Hematopoietic multipotent progenitor cell treated with erythropoietin and hydrocortisone succinate and interleukin-3 and kit ligand, for 4 days (in vitro differentiated cells): ENCODE measurements around the gene CCR3.
"Not testable (repeated sequence)": the region's sequence is repeated elsewhere in the genome, so short reads cannot be mapped to it uniquely, and the experiment has no call there.

Experiments used
- DNase-seq: peaks from one replicate; pipeline ENCODE4 v3.0.0-alpha.2; 2015

CCR3 gene

DNA sequence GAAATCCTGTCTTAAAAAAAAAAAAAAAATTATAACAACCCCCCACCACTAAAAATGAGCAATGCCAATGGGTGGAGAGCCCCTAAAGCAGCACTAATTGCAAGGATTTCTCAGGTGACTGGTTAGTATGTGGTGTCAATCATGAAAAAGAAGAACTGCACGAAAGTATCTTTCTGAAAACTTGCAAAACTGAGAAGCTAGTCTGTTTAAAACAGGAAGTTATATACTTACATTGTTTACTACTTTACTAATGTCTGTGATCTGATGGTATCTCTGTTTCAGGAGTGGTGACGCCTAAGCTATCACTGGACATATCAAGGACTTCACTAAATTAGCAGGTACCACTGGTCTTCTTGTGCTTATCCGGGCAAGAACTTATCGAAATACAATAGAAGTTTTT is at the start of gene CCR3:
Gene CCR3 (plus strand): TSS at position 341 of the 400 bp plus-strand sequence. CDS start 22,699 bp downstream, outside the sequence.
- DNase-seq = peak; percentile 68

- no peak for DNase-seq
Measured at GRCh38 chr3:46192939-46193338, 49.3 kb upstream of the CCR3 start.

DNA sequence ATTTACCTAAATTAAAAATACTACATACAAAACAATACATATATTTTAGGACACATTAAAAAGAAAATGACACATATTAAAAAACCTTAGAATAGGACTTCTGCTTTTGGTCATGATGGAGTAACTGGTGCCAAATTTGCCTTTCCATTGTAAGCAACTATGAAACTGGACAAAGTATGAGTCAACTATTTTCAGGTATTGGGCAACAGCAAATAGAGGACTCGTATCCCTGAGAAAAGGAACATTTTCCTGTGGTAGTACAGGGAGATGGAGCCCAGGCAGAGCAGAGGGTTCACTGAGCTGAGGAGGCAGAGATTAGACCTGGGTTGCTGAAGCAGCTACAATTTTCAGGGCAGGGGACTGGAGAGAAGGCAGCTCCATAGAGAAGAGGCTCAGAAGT is 48.8 kb upstream of the CCR3 start:
- DNase-seq = peak; percentile 25

DNA sequence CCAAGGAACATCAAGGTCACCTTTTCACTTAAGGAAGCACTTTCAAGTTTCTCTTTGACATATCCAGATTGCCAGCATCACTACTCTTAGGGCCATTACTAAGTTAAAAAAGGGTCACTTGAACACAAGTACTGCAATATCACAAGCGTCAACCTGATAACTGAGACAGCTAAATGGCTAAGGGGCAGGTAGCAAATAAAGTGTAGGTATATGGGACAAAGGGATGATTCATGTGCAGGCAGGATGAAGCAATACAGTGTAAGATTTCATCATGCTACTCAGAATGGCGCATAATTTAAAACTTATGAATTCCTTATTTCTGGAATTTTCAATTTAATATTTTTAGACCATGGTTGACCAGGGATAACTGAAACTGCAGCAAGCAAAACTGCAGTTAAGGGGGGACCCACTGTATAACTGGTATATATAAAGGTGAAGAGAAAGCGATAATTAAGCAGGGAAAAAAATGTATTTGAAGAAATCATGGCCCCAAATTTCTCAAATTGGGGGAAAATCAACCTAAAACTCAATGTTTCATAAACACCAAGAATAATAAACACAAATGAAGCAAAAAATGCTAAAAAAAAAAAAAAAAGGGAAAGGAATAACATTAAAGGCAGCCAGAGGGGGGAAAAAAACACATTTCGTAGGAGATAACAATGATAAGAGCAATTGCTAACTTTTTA is 47.2 kb upstream of the CCR3 start:
- DNase-seq = no peak

DNA sequence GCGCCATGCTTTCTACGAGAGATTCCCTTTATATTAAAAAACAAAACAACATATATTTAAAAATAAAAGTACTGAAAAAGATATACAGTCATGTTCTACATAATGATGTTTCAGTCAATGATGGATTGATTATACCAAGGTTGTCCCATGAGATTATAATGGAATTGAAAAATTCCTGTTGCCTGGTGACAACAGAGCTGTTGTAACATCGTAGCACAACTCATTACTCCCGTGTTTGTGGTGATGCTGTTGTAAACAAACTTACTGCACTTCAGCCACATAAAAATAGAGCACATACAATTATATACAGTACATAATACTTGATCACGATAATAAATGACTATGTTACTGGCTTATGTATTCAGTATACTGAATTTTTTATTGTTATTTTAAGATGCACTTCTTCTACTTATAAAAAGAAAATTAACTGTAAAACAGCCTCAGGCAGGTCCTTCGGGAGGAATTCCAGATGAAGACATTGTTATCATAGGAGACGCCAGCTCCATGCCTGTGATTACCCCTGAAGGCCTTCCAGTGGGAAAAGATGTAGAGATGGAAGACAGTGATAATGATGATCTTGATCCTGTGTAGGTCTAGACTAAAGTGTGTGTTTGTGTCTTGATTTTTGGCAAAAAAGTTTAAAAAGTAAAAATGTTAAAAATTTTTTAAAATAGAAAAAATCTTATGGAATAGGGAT is 45.9 kb upstream of the CCR3 start:
- no peak for DNase-seq

- no peak for DNase-seq
Measured at GRCh38 chr3:46200211-46200610, 42.0 kb upstream of the CCR3 start.

GRCh38 chr3:46200790-46201189 is 41.5 kb upstream of the CCR3 start:
- DNase-seq = no peak

DNA sequence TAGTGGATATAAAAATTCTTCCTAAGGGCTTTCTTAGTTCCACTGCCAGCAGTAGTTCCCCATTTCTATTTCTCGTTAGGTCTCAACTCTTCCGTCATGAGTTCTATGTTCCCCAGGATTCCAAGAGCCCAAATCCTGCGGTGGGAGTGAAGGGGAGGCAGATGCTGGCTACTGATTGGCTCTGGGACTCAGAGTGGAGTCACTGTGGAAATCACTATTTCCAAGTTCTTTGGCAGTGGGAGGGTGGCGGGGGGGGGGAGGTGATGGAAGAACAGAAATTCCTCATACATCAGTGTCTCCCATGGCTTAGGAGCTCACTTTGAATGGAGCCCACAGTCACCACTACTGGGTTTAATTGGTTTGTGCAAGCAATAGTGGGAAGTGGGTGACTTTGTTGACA is 39.7 kb upstream of the CCR3 start:
- no peak for DNase-seq

GRCh38 chr3:46203681-46204080 is 38.6 kb upstream of the CCR3 start:
- no peak for DNase-seq

- DNase-seq = no peak
Measured at GRCh38 chr3:46205286-46205960, 36.8 kb upstream of the CCR3 start.

DNA sequence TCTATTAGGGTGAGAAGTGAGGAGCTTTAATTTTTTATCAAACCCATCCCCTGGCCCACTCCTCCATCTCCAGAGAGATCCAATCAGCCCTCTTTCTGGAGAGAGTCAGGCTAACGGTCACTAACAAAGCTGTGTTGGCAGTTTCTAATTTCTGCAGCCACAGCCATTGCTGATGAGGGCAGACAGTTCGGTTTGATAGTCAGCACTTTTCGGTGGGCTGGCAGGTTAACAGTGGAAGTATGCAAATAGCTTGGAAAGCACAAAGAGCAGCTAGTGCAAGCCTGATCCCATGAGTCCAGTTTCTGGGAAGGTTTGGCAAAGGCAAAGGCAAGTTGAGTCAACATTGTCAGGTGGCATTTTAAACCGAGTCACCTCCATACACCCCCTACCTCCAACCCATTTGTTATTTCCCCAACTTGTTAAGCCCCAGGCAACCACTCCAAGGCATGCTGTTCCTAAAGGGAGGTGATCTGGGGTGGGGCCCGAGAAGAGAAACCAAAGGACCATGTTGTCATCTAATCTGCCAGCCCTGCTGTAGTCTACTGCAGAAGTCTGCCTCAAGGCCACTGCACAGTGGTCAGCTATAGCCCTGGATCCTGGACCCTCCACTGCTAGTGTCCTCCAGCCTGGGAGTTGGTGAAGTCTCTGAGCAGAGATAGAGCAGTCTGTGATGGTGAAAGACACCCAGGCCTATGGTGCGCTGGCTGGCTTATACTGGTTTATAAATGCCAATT is 35.8 kb upstream of the CCR3 start:
- DNase-seq = no peak

GRCh38 chr3:46207514-46207913 is 34.7 kb upstream of the CCR3 start:
- not testable (repeated sequence) for DNase-seq

GRCh38 chr3:46208167-46208704 is 34.0 kb upstream of the CCR3 start, which contains the start of gene CCR1:
Gene CCR1 (minus strand): TSS chr3:46208313. CDS start chr3:46204313, 4,000 bp downstream.
- peak; percentile 89 for DNase-seq

GRCh38 chr3:46209053-46209452 is 33.2 kb upstream of the CCR3 start:
- no peak for DNase-seq

GRCh38 chr3:46209746-46210470 is 32.4 kb upstream of the CCR3 start:
- DNase-seq = no peak

DNA sequence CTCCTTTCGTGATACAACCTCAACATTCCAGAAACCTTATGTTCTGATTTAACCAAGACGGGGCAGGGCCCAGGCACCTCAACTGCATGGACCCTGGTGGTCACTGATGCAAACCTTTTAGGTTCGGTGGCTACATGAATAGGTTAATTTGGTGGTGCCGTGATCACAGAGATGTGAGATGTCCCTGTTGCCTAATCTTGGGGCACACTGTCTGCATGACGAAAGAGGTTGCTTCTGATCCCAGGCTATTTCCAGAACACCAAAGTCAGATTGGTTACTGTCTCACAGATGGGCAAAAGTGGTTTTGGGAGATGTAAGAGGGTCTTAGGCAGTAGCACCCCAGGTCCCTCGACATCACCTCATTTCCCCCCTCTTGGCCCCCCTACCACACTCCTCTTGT is 30.2 kb upstream of the CCR3 start:
- DNase-seq = no peak

DNA sequence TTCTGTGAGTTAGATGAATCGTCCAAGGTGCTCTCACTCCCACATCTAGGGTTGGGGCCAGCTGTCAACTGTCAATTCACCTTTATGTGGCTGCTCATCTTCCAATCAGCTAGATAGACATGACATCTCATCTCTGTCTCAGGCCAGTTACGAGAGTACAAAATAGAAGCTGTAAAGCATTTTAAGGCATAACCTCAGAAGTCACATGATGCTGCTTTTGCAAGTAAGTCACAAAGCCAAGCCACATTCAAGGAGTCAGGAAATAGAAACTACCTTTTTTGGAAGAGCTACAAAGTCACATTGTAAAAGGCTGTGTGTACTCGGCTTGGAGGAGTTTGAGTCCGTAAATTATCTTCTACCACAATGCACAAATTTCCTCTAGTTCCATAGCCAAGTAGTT is 29.1 kb upstream of the CCR3 start:
- peak; percentile 48 for DNase-seq

- peak; percentile 74 for DNase-seq
Measured at GRCh38 chr3:46214751-46215352, 27.4 kb upstream of the CCR3 start.

DNA sequence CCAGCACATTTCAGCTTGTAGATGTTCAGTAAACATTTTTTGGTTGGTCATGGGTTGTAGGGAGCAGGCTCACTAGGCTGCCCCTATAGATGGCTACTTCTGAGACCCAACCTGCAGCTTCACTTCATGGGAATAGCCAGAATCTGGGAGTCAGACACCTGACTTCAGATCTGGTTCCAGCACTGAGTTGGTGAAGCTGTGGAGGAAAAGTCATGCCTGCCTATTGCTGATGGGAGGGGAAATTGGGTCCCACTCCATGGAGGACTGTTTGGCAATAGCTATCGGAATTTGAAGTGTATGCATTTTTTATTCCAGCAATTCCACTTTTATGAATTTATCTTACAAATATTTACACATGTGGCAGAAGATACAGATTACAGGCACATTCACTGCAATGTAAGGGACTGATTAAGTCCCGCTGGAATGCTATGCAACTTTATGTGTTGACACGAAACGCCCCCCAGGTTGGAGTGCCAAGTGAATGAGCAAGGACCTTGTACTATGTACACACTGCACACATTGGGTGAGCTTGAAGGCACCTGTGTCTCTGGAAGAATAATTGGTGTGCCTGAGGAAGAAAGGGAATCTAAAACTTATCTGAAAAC is 26.3 kb upstream of the CCR3 start:
- DNase-seq = no peak

GRCh38 chr3:46218196-46218709 is 24.0 kb upstream of the CCR3 start:
- DNase-seq = no peak

DNA sequence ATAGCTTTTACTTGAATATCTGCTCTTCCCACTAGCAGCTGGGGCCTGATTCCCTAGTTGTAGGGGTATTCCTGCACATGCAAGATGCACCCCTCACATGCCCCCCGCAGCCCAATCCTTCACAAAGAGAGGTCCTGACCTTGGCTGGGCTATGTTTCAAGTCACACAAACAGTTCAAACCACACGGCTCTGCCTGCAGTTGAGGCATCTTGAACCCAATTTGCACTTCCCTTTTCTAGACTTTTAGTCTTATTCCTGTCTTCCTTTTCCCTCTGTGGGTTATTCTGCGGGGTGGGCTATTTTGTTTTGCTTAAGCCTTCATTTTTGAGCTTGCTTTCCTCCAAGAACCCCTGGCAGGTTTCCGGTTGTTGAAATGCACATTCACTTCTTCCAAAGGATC is 20.9 kb upstream of the CCR3 start:
- peak; percentile 66 for DNase-seq
